WERI-Rb-1 (cell line): ENCODE measurements around the gene URGCP.

Experiments
- DNase-seq: peaks from one replicate; pipeline ENCODE4 v3.0.0-alpha.2; 2020
- H3K27ac ChIP-seq: fragments of 250-450 bp; sonication (Bioruptor Pico); 2 replicates; pipeline ENCODE4 v1.5.1; 2020; ENCODE audit warnings: mild to moderate bottlenecking, moderate library complexity
- H3K27me3 ChIP-seq: fragments of 250-450 bp; sonication (Bioruptor Pico); 2 replicates; pipeline ENCODE4 v1.5.1; 2021; ENCODE audit warnings: mild to moderate bottlenecking, low read depth, moderate library complexity; ENCODE audit not compliant: insufficient read depth, severe bottlenecking
- H3K36me3 ChIP-seq: fragments of 250-450 bp; sonication (Bioruptor Pico); 2 replicates; pipeline ENCODE4 v1.5.1; 2020; ENCODE audit warnings: mild to moderate bottlenecking, moderate library complexity
- H3K4me3 ChIP-seq: 2 replicates; pipeline ENCODE4 v1.5.1; 2011; ENCODE audit warnings: low read depth, mild to moderate bottlenecking, control low read depth, low read length
- H3K9me3 ChIP-seq: fragments of 250-450 bp; sonication (Bioruptor Pico); 2 replicates; pipeline ENCODE4 v1.5.1; 2021; ENCODE audit warnings: mild to moderate bottlenecking, moderate library complexity; ENCODE audit not compliant: severe bottlenecking
- CTCF ChIP-seq: IDR thresholded peaks from 2 replicates; pipeline ENCODE4 v1.5.1; 2011; ENCODE audit warnings: low read depth, mild to moderate bottlenecking, control low read depth, inconsistent platforms, low read length

URGCP gene

GRCh38 chr7:43926798-43927123, 20.4 kb upstream of the URGCP start:
- DNase-seq, result no peak
- no peaks in the 10 kb centered on the region for H3K27me3 ChIP-seq
- H3K27ac ChIP-seq, result peak overlapping the region; percentile 89
- H3K9me3 ChIP-seq, result no peaks in the 10 kb centered on the region
- no peaks in the 10 kb centered on the region; the same call in 1 of the 2 replicates for H3K36me3 ChIP-seq
- peak overlapping the region; percentile 61 for H3K4me3 ChIP-seq
- TF ChIP-seq CTCF, result no peak

- TF ChIP-seq CTCF, result no peak
- H3K27ac ChIP-seq, result peak within 1 kb of the TSS; percentile 89
Observed at GRCh38 chr7:43925984-43926797, 19.8 kb upstream of the URGCP start, which contains the start of gene UBE2D4. UBE2D4 (plus strand) TSS chr7:43926436; CDS start chr7:43926533, 97 bp downstream.

GRCh38 chr7:43922726-43923125, 16.3 kb upstream of the URGCP start:
- Histone ChIP-seq H3K27ac (no peak overlapping the region), H3K4me3 (no peak overlapping the region), H3K9me3 (no peaks in the 10 kb centered on the region), H3K36me3 (no peaks in the 10 kb centered on the region; the same call in 1 of the 2 replicates), H3K27me3 (no peaks in the 10 kb centered on the region)
- no peak for TF ChIP-seq CTCF
- no peak for DNase-seq

More at GRCh38 chr7:43925984-43926797, 19.8 kb upstream of the URGCP start, which contains the start of gene UBE2D4:
- peak within 1 kb of the TSS; percentile 61 for H3K4me3 ChIP-seq
- H3K27me3 ChIP-seq, result no peaks in the 10 kb centered on the region
- peak; percentile 92 for DNase-seq
- no peaks in the 10 kb centered on the region for H3K9me3 ChIP-seq
- H3K36me3 ChIP-seq, result no peaks in the 10 kb centered on the region; the same call in 1 of the 2 replicates

- no peaks in the 10 kb centered on the region for H3K9me3 ChIP-seq
- DNase-seq, result no peak
- H3K36me3 ChIP-seq, result no peaks in the 10 kb centered on the region; the same call in 1 of the 2 replicates
- no peak for TF ChIP-seq CTCF
- H3K4me3 ChIP-seq, result no peak overlapping the region
- no peaks in the 10 kb centered on the region for H3K27me3 ChIP-seq
- H3K27ac ChIP-seq, result no peak overlapping the region
Observed at GRCh38 chr7:43921423-43921822, 15.0 kb upstream of the URGCP start.

GRCh38 chr7:43915907-43916306, 9.5 kb upstream of the URGCP start:
- no peak overlapping the region for H3K27ac ChIP-seq
- no peaks in the 10 kb centered on the region for H3K27me3 ChIP-seq
- H3K4me3 ChIP-seq, result no peak overlapping the region
- DNase-seq, result no peak
- no peaks in the 10 kb centered on the region for H3K9me3 ChIP-seq
- H3K36me3 ChIP-seq, result no peaks in the 10 kb centered on the region
- TF ChIP-seq CTCF, result no peak
